ENCODE measurements around the gene C6orf89.

GRCh38 chr6:36904851-36905393, 19.2 kb downstream of the C6orf89 start:
- TF ChIP-seq CTCF (IDR thresholded peaks at IDR 0.05) (no peak), POLR2A (IDR thresholded peaks at IDR 0.05) (no peak), EP300 (IDR thresholded peaks at IDR 0.05) (no peak), POLR2AphosphoS5 (IDR thresholded peaks at IDR 0.05) (no peak)

Data from suprapubic skin (tissue), 4 donors.